ENCODE measurements around the gene CFAP107.

- no peak for TF ChIP-seq NPAS2 (CRISPR knock-in tag; IDR thresholded peaks at IDR 0.05; ENCODE audit: borderline replicate concordance)
- TF ChIP-seq, protein P1, sequence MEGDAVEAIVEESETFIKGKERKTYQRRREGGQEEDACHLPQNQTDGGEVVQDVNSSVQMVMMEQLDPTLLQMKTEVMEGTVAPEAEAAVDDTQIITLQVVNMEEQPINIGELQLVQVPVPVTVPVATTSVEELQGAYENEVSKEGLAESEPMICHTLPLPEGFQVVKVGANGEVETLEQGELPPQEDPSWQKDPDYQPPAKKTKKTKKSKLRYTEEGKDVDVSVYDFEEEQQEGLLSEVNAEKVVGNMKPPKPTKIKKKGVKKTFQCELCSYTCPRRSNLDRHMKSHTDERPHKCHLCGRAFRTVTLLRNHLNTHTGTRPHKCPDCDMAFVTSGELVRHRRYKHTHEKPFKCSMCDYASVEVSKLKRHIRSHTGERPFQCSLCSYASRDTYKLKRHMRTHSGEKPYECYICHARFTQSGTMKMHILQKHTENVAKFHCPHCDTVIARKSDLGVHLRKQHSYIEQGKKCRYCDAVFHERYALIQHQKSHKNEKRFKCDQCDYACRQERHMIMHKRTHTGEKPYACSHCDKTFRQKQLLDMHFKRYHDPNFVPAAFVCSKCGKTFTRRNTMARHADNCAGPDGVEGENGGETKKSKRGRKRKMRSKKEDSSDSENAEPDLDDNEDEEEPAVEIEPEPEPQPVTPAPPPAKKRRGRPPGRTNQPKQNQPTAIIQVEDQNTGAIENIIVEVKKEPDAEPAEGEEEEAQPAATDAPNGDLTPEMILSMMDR (IDR thresholded peaks at IDR 0.05) = no peak
- no peak for TF ChIP-seq EHF (CRISPR knock-in tag; IDR thresholded peaks at IDR 0.05)
- no peak for TF ChIP-seq POLR2A (IDR thresholded peaks at IDR 0.05; ENCODE audit: low read length)
- no peak for TF ChIP-seq HMGXB4 (CRISPR knock-in tag; IDR thresholded peaks at IDR 0.05; ENCODE audit: borderline replicate concordance)
- TF ChIP-seq, protein P2, sequence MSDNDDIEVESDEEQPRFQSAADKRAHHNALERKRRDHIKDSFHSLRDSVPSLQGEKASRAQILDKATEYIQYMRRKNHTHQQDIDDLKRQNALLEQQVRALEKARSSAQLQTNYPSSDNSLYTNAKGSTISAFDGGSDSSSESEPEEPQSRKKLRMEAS (IDR thresholded peaks at IDR 0.05) = no peak
- TF ChIP-seq RAD21 (conservative IDR thresholded peaks at IDR 0.05 in 1 of 2, IDR thresholded peaks at IDR 0.05 in 1 of 2) = no peak
- TF ChIP-seq, protein P3, sequence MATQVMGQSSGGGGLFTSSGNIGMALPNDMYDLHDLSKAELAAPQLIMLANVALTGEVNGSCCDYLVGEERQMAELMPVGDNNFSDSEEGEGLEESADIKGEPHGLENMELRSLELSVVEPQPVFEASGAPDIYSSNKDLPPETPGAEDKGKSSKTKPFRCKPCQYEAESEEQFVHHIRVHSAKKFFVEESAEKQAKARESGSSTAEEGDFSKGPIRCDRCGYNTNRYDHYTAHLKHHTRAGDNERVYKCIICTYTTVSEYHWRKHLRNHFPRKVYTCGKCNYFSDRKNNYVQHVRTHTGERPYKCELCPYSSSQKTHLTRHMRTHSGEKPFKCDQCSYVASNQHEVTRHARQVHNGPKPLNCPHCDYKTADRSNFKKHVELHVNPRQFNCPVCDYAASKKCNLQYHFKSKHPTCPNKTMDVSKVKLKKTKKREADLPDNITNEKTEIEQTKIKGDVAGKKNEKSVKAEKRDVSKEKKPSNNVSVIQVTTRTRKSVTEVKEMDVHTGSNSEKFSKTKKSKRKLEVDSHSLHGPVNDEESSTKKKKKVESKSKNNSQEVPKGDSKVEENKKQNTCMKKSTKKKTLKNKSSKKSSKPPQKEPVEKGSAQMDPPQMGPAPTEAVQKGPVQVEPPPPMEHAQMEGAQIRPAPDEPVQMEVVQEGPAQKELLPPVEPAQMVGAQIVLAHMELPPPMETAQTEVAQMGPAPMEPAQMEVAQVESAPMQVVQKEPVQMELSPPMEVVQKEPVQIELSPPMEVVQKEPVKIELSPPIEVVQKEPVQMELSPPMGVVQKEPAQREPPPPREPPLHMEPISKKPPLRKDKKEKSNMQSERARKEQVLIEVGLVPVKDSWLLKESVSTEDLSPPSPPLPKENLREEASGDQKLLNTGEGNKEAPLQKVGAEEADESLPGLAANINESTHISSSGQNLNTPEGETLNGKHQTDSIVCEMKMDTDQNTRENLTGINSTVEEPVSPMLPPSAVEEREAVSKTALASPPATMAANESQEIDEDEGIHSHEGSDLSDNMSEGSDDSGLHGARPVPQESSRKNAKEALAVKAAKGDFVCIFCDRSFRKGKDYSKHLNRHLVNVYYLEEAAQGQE (IDR thresholded peaks at IDR 0.05) = no peak
- no peak for TF ChIP-seq ESRRA (IDR thresholded peaks at IDR 0.05; ENCODE audit: borderline replicate concordance, low read length)
- TF ChIP-seq FOSB (CRISPR knock-in tag; IDR thresholded peaks at IDR 0.05) = no peak
Measured at GRCh38 chr1:12810691-12811408, 64.8 kb downstream of the CFAP107 start.
